Urothelium cell line (cell line): Measurements from ENCODE around the gene CCBE1.

Source experiments
- DNase-seq: peaks from one replicate; pipeline ENCODE4 v3.0.0; 2011; ENCODE audit warnings: low spot score, mixed read lengths
- FAIRE-seq: peaks from 2 replicates; lab custom pipeline; 2011; peaks lifted over from hg19 to GRCh38; lab: Jason Lieb, UNC

The CCBE1 gene

DNA sequence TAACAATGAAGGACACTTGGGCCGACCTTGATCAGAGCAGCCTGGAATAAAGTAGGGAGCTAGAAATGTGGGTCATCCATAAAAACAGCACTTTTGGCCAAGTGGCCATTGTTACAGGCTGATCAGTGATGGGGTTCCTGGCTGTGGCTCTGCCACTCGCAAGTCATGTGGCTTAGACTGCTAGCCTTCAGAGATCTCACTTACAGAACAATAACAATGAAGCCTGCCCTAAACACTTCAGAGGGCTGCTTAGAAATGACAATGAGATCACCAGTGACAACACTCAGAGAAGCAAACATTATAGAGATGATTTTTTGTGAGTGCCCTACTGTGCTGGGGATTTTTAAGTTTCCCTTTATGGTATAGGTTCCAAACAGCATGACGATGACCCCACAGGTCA lies 230.2 kb downstream of the CCBE1 start:
- DNase-seq: no peak
- FAIRE-seq: no peak

DNA sequence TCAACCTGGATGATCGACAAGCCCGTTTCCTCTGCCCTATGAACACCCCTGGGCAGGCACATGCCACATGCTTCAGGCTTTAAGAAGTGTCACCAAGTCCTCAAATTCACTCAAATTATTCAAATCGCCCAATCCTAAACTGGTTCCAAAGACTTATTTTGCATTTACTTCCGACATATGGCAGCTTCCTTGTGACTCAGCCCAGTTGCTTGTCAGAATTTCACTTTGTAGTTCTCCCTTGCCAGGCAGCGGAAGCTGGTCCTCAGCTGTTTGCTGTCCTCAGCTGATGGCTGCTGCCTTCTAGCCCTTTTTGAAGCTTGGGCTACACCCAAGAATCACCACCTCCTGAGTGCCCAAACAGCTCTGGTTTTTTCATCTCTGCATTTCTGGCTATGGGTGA lies 232.7 kb downstream of the CCBE1 start:
- FAIRE-seq (no peak), DNase-seq (no peak)

DNA sequence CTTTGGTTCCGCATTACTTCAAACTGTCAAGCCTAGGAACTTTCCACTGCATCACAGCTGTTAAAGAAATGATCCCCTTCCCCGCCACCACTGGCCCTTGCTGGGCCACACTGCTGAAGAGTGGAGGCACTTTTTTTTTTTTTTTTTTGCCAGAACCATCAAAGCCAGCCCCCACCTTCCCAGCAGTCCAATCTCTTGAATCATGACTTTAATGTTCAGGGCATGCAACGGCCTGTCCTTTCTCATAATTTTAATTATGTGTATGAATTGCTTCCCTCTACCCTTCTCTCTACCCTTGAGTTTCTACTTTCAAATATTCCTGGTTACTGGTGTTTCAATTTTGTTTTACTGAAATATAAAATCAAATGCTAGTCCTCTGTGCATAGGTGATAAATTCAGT lies 236.1 kb downstream of the CCBE1 start:
- FAIRE-seq: no peak

DNA sequence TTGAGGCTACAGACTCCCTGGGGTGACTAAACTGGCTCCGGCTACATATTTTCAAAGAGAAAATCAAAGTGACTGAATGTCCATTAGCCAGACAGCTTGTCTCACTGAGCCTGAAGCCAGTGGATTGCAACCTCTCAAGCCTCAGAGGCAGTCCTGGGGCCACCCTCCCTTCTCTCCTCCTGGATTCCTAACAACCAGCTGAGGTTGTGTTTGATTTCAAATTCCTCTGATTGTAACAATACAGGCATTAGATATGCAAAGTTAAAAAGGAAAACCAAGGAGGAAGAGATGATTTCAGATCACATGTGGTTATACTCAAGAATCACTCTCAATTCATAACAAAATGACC lies 237.2 kb downstream of the CCBE1 start:
- no peak for DNase-seq
- no peak for FAIRE-seq

More for the DNA sequence above, 236.1 kb downstream of the CCBE1 start:
- no peak for DNase-seq

DNA sequence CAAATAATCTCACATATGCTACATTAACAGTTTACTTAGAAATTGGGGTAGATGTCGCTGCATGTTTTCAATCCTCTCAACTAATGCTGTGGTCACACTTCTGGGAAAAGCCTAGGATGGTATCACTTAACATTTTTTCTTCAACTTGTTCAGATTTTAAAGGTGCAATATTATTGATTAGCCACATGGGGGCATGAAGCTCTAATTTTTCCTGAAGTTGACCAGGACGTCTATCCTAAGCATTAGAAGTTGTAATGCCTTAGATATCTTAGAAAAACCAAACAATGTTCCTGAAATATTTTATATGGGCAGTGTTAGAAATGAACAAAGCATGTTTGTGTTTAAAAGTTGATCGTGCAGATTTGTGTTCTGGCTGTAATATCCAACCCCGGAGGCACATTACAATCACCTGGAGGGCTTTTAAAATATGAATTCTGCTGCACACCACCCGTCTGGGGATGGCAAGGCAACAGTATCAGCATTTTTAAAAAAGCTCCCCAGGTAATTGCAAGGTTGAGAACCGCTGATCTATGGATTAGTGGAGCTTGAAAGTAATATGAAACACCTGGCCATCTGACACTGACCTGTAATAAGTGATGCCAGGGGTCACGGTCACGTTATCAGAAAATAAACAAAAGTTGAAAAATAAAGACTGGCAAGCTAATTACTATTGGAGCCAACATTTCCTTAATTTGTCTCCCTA lies 237.7 kb downstream of the CCBE1 start:
- FAIRE-seq: no peak
- DNase-seq: peak; percentile 26

- FAIRE-seq (no peak), DNase-seq (no peak)
These were observed 238.6 kb downstream of the CCBE1 start for GRCh38 chr18:59458575-59458974.

GRCh38 chr18:59456657-59457056 lies 240.6 kb downstream of the CCBE1 start:
- DNase-seq (no peak), FAIRE-seq (no peak)

GRCh38 chr18:59455728-59456276 lies 241.4 kb downstream of the CCBE1 start:
- DNase-seq (no peak), FAIRE-seq (no peak)

DNA sequence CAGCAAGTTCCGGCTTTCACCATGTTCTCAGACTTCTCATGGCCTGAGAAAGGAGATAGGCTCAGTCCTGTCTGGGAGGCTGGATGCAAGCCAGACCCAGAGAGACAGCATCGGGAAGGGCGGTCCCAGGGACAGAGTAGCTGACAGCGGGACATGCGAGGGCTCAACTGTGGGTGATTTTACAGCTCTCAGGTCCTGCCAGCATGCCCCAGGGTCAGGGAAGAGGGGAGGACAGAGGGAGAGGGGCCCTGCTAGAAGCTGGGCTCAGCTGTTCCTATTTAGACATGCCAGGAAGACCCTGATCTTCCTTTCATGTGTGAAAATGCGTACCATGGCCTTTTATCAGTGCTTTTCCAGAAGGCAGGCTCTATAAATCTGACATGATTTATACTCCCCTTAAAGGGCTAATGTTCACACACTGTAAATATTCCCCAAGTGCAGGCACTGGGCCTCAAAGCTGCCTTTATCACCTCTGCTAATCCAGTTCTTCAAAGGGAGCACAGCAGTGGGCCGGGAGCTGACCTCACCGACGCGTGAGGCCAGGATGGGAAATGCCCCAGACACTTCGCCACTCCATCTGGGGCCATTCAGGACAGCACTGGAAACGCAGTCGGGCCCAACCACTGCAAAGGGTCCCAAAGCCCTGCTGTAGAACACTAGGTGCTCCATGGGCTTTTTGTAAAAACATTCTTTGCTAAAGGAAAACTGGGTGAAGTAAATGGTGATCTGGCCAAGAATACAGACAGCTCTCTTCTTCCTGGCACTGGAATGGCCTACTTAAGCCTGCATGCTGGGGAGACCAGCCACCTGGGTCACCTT lies 242.1 kb downstream of the CCBE1 start:
- DNase-seq (no peak), FAIRE-seq (no peak)

DNA sequence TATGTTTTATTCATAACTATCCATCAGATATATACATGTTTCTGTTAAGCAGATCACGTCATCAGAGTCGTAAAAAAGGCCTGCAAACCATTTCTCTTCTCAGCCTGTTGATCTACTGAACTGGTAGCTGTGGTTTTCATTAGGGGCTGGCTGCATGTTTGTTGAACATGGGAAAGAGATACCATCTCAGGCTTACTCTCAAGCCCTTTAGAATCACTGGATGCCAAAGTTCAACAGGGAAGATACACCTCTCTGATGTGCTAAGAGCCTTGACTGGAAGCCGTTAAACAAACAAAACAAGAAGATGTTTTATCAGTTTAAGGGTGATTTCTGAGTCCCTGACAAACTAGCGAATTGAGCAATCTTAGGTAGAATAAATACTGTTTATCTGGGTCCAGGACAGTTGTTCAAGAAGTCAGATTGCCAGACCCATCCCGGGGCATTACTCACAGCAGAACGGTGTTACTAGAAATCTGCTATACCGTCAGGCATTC lies 243.7 kb downstream of the CCBE1 start:
- FAIRE-seq (no peak), DNase-seq (no peak)

- no peak for DNase-seq
- FAIRE-seq: no peak
These were observed 245.3 kb downstream of the CCBE1 start for GRCh38 chr18:59451963-59452362.

GRCh38 chr18:59451073-59451472 lies 246.2 kb downstream of the CCBE1 start:
- FAIRE-seq (no peak), DNase-seq (no peak)

GRCh38 chr18:59448546-59448945 lies 248.7 kb downstream of the CCBE1 start:
- FAIRE-seq (no peak), DNase-seq (no peak)

- FAIRE-seq: no peak
These were observed 251.2 kb downstream of the CCBE1 start for GRCh38 chr18:59446012-59446411.

DNA sequence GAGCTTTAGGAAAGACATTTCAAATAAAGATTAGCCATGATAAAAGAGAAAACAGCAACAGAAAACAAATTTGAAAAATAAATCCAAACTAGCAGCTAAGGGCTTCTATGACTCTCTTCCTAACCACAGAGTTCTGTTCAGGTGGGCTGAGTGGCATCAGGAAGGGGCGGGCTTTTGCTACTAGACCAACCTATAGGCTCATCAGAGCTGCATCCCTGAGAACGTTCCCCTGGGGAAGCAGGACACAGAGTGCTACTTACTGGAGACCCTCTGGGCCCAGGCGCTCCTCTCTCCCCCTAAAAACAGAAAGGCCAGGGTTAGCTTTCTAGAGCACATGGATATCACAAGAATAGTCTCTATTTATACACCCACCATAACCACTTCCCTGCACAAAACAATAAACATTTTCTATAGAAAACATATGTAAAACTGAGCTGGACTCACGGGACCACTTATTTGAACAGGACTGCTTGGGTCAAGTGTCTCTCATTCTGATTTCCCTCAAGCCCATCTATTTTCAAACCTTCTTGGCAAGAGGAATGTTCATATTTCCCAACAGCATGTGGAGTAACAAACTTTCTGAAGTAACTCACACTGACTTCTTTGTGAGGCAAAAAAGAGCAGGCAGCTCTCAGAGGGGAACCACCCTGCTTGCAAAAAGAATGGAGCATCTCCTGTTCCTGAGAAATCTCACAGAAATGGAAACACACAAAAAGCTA lies 259.2 kb downstream of the CCBE1 start:
- DNase-seq (no peak), FAIRE-seq (no peak)

More at GRCh38 chr18:59446012-59446411, 251.2 kb downstream of the CCBE1 start:
- no peak for DNase-seq

DNA sequence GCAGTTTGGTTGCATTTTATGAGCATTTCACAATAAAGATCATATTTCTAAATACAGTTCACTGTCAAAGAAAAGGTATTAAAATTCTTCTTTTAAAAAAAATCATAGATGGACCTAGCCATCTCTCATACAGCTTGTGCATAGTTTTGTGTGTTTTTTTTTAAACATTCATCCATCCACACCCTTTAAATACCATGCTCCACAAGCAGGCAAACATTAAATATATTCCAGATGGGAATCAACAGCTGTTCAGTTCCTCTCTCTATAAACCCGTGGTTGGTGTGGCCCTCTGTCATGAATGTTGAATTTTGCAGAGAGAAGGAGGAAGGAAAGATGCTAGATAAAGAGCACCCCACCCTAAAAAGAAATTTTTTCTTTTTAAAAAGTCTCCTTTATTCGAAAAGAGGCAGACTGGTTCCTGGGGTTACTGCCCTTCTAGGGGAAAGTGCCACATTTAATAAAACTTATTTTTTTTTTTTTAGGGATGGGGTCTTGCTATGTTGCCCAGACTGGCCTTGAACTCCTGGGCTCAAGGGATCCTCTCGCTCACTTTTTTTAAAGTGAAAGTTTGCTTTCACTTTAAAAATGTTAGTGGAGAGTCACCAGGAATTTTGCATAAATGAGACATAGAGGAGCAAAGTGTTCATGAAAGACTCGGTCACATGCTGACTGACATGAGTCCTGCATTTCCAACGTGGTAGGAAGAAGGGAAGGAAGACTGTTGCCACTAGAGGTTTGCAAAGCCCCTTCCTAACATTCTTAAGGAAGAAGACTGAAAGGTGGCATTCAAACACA lies 264.2 kb downstream of the CCBE1 start:
- FAIRE-seq: no peak
- DNase-seq: no peak

- DNase-seq (no peak), FAIRE-seq (no peak)
These were observed 266.1 kb downstream of the CCBE1 start for GRCh38 chr18:59431131-59431530.

DNA sequence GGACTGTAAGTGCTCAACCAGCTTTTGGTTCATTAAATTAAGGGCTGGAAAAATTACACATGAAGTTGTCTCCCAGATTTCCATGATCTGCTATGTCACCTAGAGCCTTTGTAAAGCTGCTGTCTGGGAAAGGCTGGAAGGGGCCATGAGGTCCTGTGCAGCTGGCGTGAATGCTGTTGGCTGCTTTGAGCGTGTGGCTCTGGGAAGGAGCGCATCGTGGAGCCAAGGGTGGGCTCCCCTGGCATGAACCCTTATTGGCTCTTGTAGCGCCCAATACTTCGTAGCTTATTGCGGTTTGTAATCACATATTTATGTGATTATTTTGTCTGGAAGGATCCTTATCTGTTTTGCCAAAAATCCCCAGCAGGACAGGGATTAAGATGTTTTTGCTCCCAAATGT lies 267.6 kb downstream of the CCBE1 start:
- FAIRE-seq: no peak

GRCh38 chr18:59428018-59428417 lies 269.2 kb downstream of the CCBE1 start:
- DNase-seq (no peak), FAIRE-seq (no peak)

More for the DNA sequence above, 267.6 kb downstream of the CCBE1 start:
- no peak for DNase-seq

DNA sequence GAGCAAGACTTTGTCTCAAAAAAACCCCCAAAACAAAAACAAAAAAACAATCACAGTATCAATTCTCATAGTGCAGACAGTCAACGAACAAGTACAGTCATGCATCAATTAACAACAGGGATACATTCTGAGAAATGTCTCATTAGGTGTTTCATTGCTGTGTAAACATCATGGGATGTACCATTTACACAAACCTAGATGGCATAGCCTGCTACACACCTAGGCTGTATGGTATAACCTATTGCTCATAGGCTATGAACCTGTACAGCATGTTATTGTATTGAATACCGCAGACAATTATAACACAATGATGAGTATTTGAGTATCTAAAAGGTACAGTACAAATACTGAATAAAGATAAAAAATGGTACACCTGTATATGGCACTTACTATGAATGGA lies 270.4 kb downstream of the CCBE1 start:
- DNase-seq (no peak), FAIRE-seq (no peak)
